Amniotic epithelial cell (primary cell): Measurements from ENCODE around the gene RIPOR3.
"Not testable (repeated sequence)": the region's sequence is repeated elsewhere in the genome, so short reads cannot be mapped to it uniquely, and the experiment has no call there.

Experiments
- DNase-seq: peaks from one replicate; pipeline ENCODE4 v3.0.0-alpha.2; 2010; ENCODE audit warnings: low read depth

The RIPOR3 gene

DNA sequence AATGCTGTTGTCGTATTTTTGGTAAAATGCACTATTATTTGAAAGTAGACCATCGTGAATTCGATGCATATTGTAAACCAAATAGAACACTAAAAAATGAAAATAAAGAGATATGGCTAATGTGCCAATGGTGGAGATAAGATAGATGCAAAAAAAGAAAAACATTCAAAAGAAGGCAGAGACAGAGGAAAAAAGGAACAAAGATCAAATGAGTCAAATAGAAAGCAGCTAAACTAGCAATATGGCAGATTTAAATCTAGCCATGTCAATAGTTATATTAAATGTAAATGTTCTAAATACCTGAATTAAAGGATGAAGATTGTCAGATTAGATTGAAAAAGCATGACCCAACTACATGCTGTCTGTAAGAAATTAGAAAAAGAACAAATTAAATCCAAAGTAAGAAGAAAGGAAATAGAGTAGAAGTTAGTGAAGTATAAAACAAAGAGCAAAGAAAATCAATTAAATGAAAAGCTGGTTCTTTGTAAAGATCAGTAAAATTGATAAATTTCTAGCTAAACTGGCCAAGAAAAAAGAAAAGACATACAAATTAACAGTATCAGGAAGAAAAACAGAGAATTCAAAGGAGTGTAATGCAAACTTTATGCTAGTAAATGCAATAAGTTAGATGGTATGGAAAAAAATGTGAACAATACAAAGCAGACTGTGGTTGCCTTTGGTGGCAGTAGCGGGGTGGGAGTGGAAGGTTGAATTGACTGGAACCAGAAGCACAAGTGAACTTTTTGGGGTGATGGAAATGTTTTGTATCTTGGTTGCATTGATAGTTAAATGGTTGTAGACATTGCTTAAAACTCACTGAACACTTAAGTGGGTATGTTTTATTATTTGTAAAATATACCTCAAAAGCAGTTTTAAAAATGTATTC lies 136.4 kb downstream of the RIPOR3 start:
- DNase-seq, result no peak

- DNase-seq, result no peak
These were observed 138.4 kb downstream of the RIPOR3 start for GRCh38 chr20:50552979-50553378.

GRCh38 chr20:50551288-50551687 lies 140.1 kb downstream of the RIPOR3 start:
- no peak for DNase-seq

GRCh38 chr20:50550531-50550930 lies 140.8 kb downstream of the RIPOR3 start:
- DNase-seq, result no peak

- no peak for DNase-seq
These were observed 142.9 kb downstream of the RIPOR3 start for GRCh38 chr20:50548396-50548795.

DNA sequence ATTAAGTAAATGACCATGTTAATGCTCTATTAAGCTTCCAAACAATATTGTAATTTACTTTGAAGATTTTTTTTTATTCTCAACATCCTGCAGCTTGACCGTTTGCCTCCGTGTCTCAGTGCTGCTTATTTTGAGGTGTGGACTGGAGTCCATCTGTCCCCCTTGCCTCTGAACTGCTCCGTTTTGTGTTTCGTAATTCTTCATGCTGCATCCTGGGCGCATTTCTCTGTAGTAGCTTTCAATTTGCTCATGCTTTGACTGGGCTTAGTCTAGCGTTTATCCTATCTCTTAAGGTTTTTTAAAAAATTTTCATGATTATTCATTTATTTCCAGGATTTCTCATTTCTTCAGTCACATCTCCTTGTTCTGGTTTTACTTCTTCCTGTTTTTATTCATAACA lies 143.4 kb downstream of the RIPOR3 start:
- no peak for DNase-seq

DNA sequence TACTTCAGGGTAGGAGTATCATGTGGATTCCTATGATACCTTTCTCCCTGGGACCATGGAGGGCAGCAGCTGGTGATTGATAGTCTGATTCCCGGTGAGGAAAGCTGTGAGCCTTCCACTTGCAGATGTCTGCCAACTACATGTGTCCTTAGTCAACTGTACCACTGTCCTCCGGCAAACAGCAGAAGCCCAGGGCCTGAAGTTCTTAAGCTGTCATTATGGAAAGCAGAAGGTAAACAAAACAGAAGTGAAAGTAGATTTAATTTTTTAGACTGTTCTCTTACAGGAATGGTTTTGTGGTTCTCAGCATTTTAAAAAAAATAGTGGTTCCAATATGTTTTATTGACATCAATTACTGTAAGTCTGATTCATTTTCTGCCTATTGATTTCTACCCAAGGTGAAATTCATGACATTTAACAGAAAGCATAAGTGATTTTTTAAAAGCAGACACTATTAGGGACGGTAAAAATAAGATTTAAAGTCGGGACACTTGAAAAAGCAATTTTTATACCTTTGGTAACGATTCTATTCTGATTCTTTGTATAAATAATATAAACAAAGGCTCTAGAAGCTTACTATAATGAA lies 144.5 kb downstream of the RIPOR3 start:
- no peak for DNase-seq

DNA sequence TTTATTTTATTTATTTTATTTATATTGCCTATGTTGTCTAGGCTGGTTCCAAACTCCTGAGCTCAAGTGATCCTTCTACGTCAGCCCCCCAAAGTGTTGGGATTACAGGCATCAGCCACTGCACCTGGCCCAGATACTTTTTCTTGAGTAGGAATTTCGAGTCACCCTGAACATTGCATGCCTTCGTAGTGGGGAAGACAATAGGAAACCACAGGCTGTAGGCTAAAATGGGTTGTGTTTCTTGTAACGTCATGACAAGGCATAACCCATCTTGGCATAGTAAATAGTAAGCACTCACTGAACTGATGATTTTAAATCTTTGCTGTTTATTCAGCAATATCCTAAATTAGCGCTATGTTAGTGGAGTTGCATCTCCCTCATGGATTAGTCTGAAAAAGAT lies 146.2 kb downstream of the RIPOR3 start:
- no peak for DNase-seq

GRCh38 chr20:50543326-50543725 lies 148.0 kb downstream of the RIPOR3 start:
- DNase-seq, result no peak

- DNase-seq, result no peak
These were observed 149.7 kb downstream of the RIPOR3 start for GRCh38 chr20:50541606-50542041.

- peak; percentile 98 for DNase-seq
These were observed 150.4 kb downstream of the RIPOR3 start for GRCh38 chr20:50540620-50541605.

GRCh38 chr20:50539798-50540197 lies 151.5 kb downstream of the RIPOR3 start:
- not testable (repeated sequence) for DNase-seq

DNA sequence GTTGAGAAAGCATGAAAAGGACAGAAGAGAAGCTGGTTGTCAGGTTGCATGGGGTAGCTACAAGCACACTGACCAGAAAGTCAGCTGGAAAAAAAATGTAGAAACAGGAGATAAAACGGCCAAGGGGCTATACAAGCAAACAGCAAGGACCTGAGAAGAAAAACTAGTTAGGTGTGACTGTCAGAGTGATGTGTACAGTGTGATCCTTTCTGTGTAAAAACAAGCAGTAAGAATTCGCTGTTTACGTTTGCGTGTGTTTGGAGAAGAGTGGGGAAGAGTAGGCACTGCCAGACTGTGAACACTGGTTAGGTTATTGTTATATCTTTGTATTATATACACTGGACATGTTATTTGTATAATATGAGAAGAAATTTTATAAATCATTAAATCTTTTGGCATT lies 153.1 kb downstream of the RIPOR3 start:
- no peak for DNase-seq

GRCh38 chr20:50537546-50538201 lies 153.7 kb downstream of the RIPOR3 start:
- DNase-seq, result no peak

DNA sequence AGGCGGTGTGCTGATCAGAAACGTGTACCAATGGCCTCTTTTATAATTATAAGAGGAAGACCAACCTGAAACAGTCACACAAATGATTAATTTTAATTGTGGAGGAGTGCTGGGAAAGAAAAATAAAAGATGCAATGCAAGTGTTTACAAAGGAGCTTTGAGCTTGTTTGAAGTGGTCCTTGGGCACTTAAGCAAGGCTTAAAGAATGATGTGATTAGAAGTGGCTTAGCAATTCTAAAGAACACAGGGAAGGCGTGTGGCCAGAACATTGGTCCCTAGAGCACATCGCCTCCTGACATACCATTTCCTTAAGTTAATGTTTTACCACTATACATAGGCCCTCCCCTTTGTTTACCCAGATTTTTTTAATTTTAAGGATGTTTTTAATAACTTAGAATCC lies 155.0 kb downstream of the RIPOR3 start:
- no peak for DNase-seq
